ENCODE results near the gene BMP2. TPM values are rescaled to one million over a fixed set of nuclear protein-coding genes. Genes with fewer than 3 reads are reported as not detected.

BMP2 gene
- total RNA-seq, 1 donor from 2014 or later: 22.7 TPM

DNA sequence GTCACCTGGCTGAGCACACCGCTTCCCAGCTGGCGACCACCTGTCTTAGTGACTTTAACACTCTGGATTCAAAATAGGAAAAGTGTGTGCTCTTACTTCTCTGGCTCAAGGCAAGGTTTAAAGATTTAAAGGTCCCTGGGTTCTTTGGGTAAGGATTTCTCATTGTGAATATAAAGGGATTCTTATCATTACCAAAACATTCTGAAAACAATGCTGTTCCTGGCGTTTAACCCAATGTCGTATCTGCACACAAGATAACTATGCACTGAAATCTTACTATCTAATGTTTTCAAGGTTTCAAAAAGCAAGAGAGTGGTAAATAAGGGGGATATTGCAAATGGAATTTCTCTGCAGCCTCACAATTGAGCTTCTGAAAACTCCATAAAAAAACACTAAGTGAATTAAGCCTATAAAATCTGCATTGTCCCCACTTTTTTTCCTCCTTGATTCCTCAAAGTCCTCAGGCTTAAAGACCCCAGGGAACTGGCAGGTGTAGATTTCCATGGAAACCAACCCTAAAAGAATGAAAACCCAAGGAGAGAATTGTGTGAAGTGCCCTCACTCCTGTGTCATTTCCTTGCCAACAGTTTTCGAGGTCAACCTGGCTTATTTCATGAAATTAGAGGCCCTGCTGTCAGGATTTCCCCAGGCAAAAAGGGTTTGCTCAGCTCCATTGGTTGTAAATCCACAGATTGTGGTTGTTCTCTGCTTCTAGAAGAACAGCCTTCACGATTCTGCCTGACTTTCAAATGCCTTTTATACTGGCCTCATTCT is 44.0 kb downstream of the BMP2 start:
- H3K4me1 ChIP-seq: no peaks in the 10 kb centered on the region
- H3K36me3 ChIP-seq: no peaks in the 10 kb centered on the region
- H3K4me3 ChIP-seq: no peak overlapping the region
- intact Hi-C loops (cut with DNase I): no loop called here
- TF ChIP-seq, protein P1, sequence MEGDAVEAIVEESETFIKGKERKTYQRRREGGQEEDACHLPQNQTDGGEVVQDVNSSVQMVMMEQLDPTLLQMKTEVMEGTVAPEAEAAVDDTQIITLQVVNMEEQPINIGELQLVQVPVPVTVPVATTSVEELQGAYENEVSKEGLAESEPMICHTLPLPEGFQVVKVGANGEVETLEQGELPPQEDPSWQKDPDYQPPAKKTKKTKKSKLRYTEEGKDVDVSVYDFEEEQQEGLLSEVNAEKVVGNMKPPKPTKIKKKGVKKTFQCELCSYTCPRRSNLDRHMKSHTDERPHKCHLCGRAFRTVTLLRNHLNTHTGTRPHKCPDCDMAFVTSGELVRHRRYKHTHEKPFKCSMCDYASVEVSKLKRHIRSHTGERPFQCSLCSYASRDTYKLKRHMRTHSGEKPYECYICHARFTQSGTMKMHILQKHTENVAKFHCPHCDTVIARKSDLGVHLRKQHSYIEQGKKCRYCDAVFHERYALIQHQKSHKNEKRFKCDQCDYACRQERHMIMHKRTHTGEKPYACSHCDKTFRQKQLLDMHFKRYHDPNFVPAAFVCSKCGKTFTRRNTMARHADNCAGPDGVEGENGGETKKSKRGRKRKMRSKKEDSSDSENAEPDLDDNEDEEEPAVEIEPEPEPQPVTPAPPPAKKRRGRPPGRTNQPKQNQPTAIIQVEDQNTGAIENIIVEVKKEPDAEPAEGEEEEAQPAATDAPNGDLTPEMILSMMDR (IDR thresholded peaks at IDR 0.05): no peak
- ATAC-seq (no peak), DNase-seq (no peak)
- no peaks in the 10 kb centered on the region for H3K9me3 ChIP-seq
- no peaks in the 10 kb centered on the region for H3K27me3 ChIP-seq
- H3K27ac ChIP-seq: no peak overlapping the region

DNA sequence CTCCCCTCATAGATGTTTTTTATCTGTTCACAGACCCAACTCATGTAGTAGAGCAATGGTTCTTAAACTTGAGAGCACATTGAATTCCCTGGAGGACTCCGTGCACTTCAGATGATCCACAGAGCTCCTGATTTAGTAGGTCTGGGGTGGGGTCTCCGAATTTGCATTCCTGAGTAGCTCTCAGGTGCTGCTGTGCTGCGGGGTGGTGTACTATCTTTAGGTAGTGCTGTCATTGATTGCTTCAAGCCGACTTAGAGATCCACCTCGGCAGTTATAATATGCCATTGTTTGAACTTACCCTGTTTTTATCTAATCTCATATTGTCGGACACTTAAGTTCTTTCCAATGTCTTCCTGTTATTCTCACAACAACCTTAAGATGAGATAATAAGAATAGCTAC is 45.0 kb downstream of the BMP2 start:
- ATAC-seq: no peak
- intact Hi-C loops (cut with DNase I): no loop called here
- H3K27ac ChIP-seq: no peak overlapping the region
- TF ChIP-seq, protein P1 (IDR thresholded peaks at IDR 0.05): no peak
- H3K4me3 ChIP-seq: no peak overlapping the region
- DNase-seq: no peak
- H3K27me3 ChIP-seq: no peaks in the 10 kb centered on the region
- H3K9me3 ChIP-seq: no peaks in the 10 kb centered on the region
- H3K36me3 ChIP-seq: no peaks in the 10 kb centered on the region
- no peaks in the 10 kb centered on the region for H3K4me1 ChIP-seq

DNA sequence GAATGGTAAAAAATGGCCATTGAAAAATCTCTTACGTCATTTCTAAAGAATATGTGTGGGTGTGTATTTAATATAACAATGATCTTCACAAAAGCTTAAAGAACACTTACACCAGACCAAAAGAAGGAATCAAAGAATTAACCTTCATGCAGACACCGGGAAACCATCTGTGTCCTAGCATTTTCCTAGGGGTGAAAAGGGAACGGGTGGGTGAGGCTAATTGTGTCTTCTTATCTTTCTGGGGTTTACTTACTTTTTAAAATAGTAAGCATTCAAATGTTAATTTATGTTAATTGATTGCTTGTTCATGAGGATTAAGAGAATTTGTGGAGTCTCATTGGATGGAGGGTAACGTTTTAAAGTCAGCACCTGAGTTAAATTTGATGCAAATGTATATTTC is 47.5 kb downstream of the BMP2 start:
- ATAC-seq: no peak
- no peaks in the 10 kb centered on the region for H3K4me1 ChIP-seq
- no peak overlapping the region for H3K4me3 ChIP-seq
- no peak overlapping the region for H3K27ac ChIP-seq
- no peaks in the 10 kb centered on the region for H3K36me3 ChIP-seq
- no peaks in the 10 kb centered on the region for H3K27me3 ChIP-seq
- TF ChIP-seq, protein P1 (IDR thresholded peaks at IDR 0.05): no peak
- DNase-seq: no peak
- intact Hi-C loops (cut with DNase I): no loop called here
- H3K9me3 ChIP-seq: no peaks in the 10 kb centered on the region

DNA sequence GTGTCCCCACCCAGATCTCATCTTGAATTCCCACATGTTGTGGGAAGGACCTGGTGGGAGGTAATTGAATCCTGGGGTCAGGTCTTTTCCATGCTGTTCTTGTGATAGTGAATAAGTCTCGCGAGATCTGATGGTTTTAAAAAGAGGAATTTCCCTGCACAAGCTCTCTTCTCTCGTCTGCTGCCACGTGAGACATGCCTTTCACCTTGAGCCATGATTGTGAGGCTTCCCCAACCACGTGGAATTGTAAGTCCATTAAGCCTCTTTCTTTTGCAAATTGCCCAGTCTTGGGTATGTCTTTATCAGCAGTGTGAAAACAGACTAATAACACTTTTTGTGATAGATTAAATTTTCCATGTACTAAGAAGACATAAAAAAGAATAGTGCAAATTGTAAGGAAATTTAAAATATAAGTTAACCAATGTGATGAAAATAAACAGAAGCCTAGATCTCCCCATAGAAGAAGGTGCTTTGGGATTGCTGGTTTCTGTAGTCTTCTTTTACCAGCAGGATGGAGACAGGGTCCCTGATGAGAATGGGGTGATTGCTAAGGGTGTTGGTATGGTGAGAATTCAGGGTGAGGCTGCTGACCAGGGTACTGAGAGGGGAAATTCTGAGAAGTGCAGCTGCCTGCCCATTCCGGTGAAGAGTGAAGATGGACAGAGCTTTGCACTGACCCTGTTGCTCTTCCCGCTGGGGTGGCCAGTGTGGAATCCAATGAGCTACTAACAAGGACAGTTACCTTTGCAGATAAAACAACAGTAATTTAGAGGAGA is 50.7 kb downstream of the BMP2 start:
- H3K4me3 ChIP-seq: no peak overlapping the region
- intact Hi-C loops (cut with DNase I): no loop called here
- no peak overlapping the region for H3K27ac ChIP-seq
- no peaks in the 10 kb centered on the region for H3K36me3 ChIP-seq
- no peaks in the 10 kb centered on the region for H3K27me3 ChIP-seq
- no peaks in the 10 kb centered on the region for H3K4me1 ChIP-seq
- DNase-seq: no peak
- TF ChIP-seq, protein P1 (IDR thresholded peaks at IDR 0.05): no peak
- H3K9me3 ChIP-seq: no peaks in the 10 kb centered on the region
- no peak for ATAC-seq

DNA sequence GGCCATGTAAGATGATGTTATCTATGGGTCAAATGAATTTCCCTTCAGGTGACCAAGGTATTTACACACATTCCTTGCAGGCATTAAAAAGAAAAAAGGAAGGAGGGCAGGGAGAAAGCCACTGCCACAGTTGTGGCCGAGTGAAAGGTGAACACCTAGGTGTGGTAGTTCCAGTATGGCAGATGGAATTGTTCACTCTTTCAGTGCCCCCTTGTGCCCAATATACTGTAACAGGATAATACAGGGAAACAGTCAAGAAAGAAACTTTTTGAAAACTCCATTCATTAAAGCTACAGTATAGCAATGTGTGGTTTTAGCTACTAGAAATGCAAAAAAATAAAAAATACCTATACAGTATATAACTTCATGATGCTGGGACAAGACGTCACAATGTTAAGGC is 52.1 kb downstream of the BMP2 start:
- ATAC-seq (peak; percentile 84), DNase-seq (no peak)
- Histone ChIP-seq H3K27me3 (no peaks in the 10 kb centered on the region), H3K27ac (no peak overlapping the region), H3K4me3 (no peak overlapping the region), H3K4me1 (no peaks in the 10 kb centered on the region), H3K36me3 (no peaks in the 10 kb centered on the region), H3K9me3 (no peaks in the 10 kb centered on the region)
- TF ChIP-seq, protein P1 (IDR thresholded peaks at IDR 0.05): peak; percentile 39
- intact Hi-C loops (cut with DNase I): no loop called here
